Transverse colon (tissue), 4 donors: Measurements from ENCODE around the gene PLP2. TPM values are rescaled to one million over a fixed set of nuclear protein-coding genes. Genes with fewer than 3 reads are reported as not detected.
"Not testable (repeated sequence)": the region's sequence is repeated elsewhere in the genome, so short reads cannot be mapped to it uniquely, and the experiment has no call there.

ENCODE experiments used
- DNase-seq: peaks from one replicate; pipeline ENCODE4 v3.0.0-alpha.2; 2019
- H3K27ac ChIP-seq, 4 donors: fragments of 200-600 bp; sonication (generic); 2 replicates each; pipeline ENCODE4 v1.5.1; 2016 to 2018; ENCODE audit warnings: inconsistent platforms in 4 of 4
- H3K27me3 ChIP-seq: fragments of 200-600 bp; sonication (generic); 2 replicates; pipeline ENCODE4 v1.5.1; 2017; ENCODE audit warnings: inconsistent platforms
- H3K36me3 ChIP-seq, 4 donors: fragments of 200-600 bp; sonication (generic); 2 replicates each; pipeline ENCODE4 v1.5.1; 2017 to 2019; ENCODE audit warnings: inconsistent platforms in 4 of 4
- H3K4me1 ChIP-seq, 4 donors: fragments of 200-600 bp; sonication (generic); 2 replicates each; pipeline ENCODE4 v1.5.1; 2017 to 2020; ENCODE audit warnings: inconsistent platforms in 4 of 4
- H3K4me3 ChIP-seq, 4 donors: fragments of 200-600 bp; sonication (generic); 1 replicate in 1 of 4; 2 replicates in 3 of 4; pipeline versions ENCODE4 v1.5.1 to v1.6.1; 2017 to 2019; ENCODE audit warnings: inconsistent platforms in 4 of 4
- H3K9me3 ChIP-seq, 2 donors: fragments of 200-600 bp; sonication (generic); 2 replicates each; pipeline ENCODE4 v1.5.1; 2017 to 2019; ENCODE audit warnings: inconsistent platforms in 2 of 2
- EP300 ChIP-seq: sonication (generic); formaldehyde crosslinking; IDR thresholded peaks from one replicate; pipeline ENCODE4 v1.6.1; 2017; ENCODE audit warnings: antibody characterized with exemption, low read depth
- POLR2A ChIP-seq: fragments of 450-650 bp; IDR thresholded peaks from one replicate; pipeline ENCODE4 v1.6.1; 2016; ENCODE audit warnings: antibody characterized with exemption, mild to moderate bottlenecking, moderate library complexity
- POLR2AphosphoS5 ChIP-seq, 3 donors: sonication (generic); formaldehyde crosslinking; IDR thresholded peaks; one replicate each; pipeline ENCODE4 v1.6.1; 2016; ENCODE audit warnings: antibody characterized with exemption in 3 of 3
- WGBS, 2 donors: methylation state at CpG; one replicate each; pipeline ENCODE4 v1.1.5; 2018; ENCODE audit warnings: low coverage in 1 of 2; 5-methylcytosine and 5-hydroxymethylcytosine counted together
- in situ Hi-C, 4 donors: fragments of 200-750 bp; cut with MboI; loops; one replicate each; pipeline versions ENCODE4 v1.15.0 to v1.15.1; 2017; ENCODE audit warnings: low sequenced_read_pairs in 3 of 4, low pct_ligation_motif_present in 1 of 4, low pct_unique_long_range_greater_than_20kb in 1 of 4
- intact Hi-C: fragments of 100-400 bp; cut with DNase I; formaldehyde crosslinking; loops from one replicate; pipeline ENCODE4 v1.15.1; 2023; ENCODE audit warnings: low total_unique reads
- total RNA-seq, 4 donors: library from RNA; depleted of rRNA; stranded (reverse); fragments of >200 nt; gene quantifications; one replicate each; pipeline ENCODE4 v1.1.0, GENCODE V29; 2016
- TF ChIP-seq, protein P1 (sequence below), 5 experiments: fragments of 200-600 bp in 3 of 5; fragments of 450-650 bp in 2 of 5; sonication (generic) in 3 of 5; IDR thresholded peaks; 1 replicate in 2 of 5; 2 replicates in 3 of 5; pipeline ENCODE4 v1.5.1; 2016 to 2017; ENCODE audit warnings: antibody characterized with exemption in 5 of 5, inconsistent platforms in 3 of 5, mild to moderate bottlenecking in 2 of 5, moderate library complexity in 1 of 5

PLP2 gene
- total RNA-seq, 4 donors from 2014 or later, result 31.0 to 60.3 (median 43.2) TPM

DNA sequence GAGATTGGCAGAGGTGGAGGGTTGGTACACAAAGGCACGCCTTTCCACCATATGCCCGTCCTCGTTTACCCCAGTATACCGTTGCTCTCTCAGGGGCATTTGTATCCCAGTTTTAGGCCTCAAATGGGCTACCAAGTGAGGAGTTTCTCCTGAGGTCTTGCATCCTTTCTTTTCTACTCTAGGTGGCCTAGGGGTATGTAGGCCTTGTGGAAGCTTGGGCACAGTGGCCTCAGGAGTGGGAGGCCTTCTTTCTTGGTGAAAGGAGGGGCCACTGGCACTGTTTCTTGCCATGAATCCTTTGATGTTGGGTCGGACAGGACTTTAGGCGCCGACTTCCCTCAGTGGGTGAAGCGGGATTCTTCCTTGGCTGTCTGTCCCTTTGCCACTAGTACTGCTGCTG, 24.4 kb upstream of the PLP2 start:
- in situ Hi-C loops (no loop called here), intact Hi-C loops (no loop called here)
- 83% methylated on average over 8 of the region's 8 CpGs; no CpG with 5 or more reads in 1 of the 2 donors for WGBS, 2 donors
- TF ChIP-seq EP300 (no peak), POLR2A (no peak), POLR2AphosphoS5 (IDR thresholded peaks at IDR 0.05) (no peak)
- TF ChIP-seq, protein P1, sequence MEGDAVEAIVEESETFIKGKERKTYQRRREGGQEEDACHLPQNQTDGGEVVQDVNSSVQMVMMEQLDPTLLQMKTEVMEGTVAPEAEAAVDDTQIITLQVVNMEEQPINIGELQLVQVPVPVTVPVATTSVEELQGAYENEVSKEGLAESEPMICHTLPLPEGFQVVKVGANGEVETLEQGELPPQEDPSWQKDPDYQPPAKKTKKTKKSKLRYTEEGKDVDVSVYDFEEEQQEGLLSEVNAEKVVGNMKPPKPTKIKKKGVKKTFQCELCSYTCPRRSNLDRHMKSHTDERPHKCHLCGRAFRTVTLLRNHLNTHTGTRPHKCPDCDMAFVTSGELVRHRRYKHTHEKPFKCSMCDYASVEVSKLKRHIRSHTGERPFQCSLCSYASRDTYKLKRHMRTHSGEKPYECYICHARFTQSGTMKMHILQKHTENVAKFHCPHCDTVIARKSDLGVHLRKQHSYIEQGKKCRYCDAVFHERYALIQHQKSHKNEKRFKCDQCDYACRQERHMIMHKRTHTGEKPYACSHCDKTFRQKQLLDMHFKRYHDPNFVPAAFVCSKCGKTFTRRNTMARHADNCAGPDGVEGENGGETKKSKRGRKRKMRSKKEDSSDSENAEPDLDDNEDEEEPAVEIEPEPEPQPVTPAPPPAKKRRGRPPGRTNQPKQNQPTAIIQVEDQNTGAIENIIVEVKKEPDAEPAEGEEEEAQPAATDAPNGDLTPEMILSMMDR (IDR thresholded peaks at IDR 0.05), result no peak
- Histone ChIP-seq H3K36me3 (no peaks in the 10 kb centered on the region), H3K27ac (no peak overlapping the region), H3K27me3 (no peaks in the 10 kb centered on the region), H3K4me1 (peaks cover 0 to 7% (median 0%) of the 10 kb centered on the region in 4 donors), H3K9me3 (no peaks in the 10 kb centered on the region), H3K4me3 (no peak overlapping the region)
- no peak for DNase-seq

GRCh38 chrX:49147936-49148335, 23.8 kb upstream of the PLP2 start:
- no peak for DNase-seq
- no peak for TF ChIP-seq POLR2A
- TF ChIP-seq POLR2AphosphoS5 (IDR thresholded peaks at IDR 0.05), result no peak
- TF ChIP-seq, protein P1 (IDR thresholded peaks at IDR 0.05), result no peak
- no peak for TF ChIP-seq EP300
- in situ Hi-C loops (no loop called here), intact Hi-C loops (no loop called here)
- Histone ChIP-seq H3K4me1 (peaks cover 0 to 7% (median 0%) of the 10 kb centered on the region in 4 donors), H3K27ac (peak overlapping the region in 3 of 4 donors; percentile 58 to 80 (median 76)), H3K27me3 (no peaks in the 10 kb centered on the region), H3K4me3 (no peak overlapping the region), H3K36me3 (no peaks in the 10 kb centered on the region), H3K9me3 (no peaks in the 10 kb centered on the region)
- WGBS, 2 donors, result 86 to 89% methylated on average over 4 to 13 of the region's 13 CpGs

- peak; percentile 39 for DNase-seq
- 83% methylated on average over 20 of the region's 21 CpGs; no CpG with 5 or more reads in 1 of the 2 donors for WGBS, 2 donors
- H3K4me1 ChIP-seq, in situ Hi-C loops, H3K9me3 ChIP-seq, H3K4me3 ChIP-seq, H3K27me3 ChIP-seq, intact Hi-C loops, H3K36me3 ChIP-seq: not testable (repeated sequence)
- H3K27ac ChIP-seq, result peak overlapping the region; percentile 58 to 80 (median 68)
- peak; percentile 12 for TF ChIP-seq POLR2A
Measured at GRCh38 chrX:49148390-49149100, 23.2 kb upstream of the PLP2 start.

DNA sequence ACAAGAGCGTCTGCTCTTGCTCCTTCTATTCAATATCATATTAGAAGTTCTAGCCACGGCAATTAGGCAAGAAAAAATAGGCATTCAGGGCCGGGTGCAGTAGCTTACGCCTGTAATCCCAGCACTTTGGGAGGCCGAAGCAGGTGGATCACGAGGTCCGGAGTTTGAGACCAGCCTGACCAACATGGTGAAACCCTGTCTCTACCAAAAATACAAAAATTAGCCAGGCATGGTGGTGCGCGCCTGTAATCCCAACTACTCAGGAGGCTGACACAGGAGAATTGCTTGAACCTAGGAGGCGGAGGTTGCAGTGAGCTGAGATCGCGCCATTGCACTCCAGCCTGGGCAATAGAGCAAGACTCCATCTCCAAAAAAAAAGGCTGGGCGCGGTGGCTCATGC, 22.4 kb upstream of the PLP2 start:
- H3K4me3 ChIP-seq, intact Hi-C loops, H3K36me3 ChIP-seq, in situ Hi-C loops, H3K9me3 ChIP-seq, DNase-seq, H3K27me3 ChIP-seq, H3K4me1 ChIP-seq: not testable (repeated sequence)
- H3K27ac ChIP-seq, result peak overlapping the region; percentile 58 to 80 (median 68)
- WGBS, 2 donors, result 88% methylated on average over 14 of the region's 14 CpGs; no CpG with 5 or more reads in 1 of the 2 donors

GRCh38 chrX:49153467-49153866, 18.2 kb upstream of the PLP2 start:
- in situ Hi-C loops (no loop called here), intact Hi-C loops (no loop called here)

More at GRCh38 chrX:49153467-49153866, 18.2 kb upstream of the PLP2 start:
- no peak for DNase-seq
- no peaks in the 10 kb centered on the region for H3K27me3 ChIP-seq
- no peaks in the 10 kb centered on the region for H3K9me3 ChIP-seq
- H3K4me1 ChIP-seq, result peaks cover 0 to 8% (median 1%) of the 10 kb centered on the region in 4 donors
- no peaks in the 10 kb centered on the region for H3K36me3 ChIP-seq
- no peak overlapping the region for H3K27ac ChIP-seq
- WGBS, 2 donors, result 79% methylated on average over 1 of the region's 1 CpG; no CpG with 5 or more reads in 1 of the 2 donors
- H3K4me3 ChIP-seq, result no peak overlapping the region
- TF ChIP-seq EP300, result no peak
- TF ChIP-seq, protein P1 (IDR thresholded peaks at IDR 0.05), result no peak
- no peak for TF ChIP-seq POLR2AphosphoS5 (IDR thresholded peaks at IDR 0.05)
- TF ChIP-seq POLR2A, result no peak
